ENCODE data around the gene ACSBG1.

- TF ChIP-seq CTCF (IDR thresholded peaks at IDR 0.05) = no peak
- TF ChIP-seq POLR2A (IDR thresholded peaks at IDR 0.05) = no peak
Measured at GRCh38 chr15:78147566-78147965, 86.8 kb downstream of the ACSBG1 start.

Measured in transverse colon (tissue), 3 donors.